NCI-H1694 (cell line): ENCODE measurements around the gene SLC18B1.

Experiments used
- DNase-seq: peaks from one replicate; lab custom pipeline; 2025; lab: John Stamatoyannopoulos, UW

Gene SLC18B1

GRCh38 chr6:132742495-132742894, 55.9 kb downstream of the SLC18B1 start:
- DNase-seq: no peak

- DNase-seq: no peak
Observed at GRCh38 chr6:132741281-132741680, 57.2 kb downstream of the SLC18B1 start.

- no peak for DNase-seq
Observed at GRCh38 chr6:132736239-132736638, 62.2 kb downstream of the SLC18B1 start.

GRCh38 chr6:132734694-132735236, 63.7 kb downstream of the SLC18B1 start:
- DNase-seq: no peak

GRCh38 chr6:132733814-132734213, 64.6 kb downstream of the SLC18B1 start:
- no peak for DNase-seq

- no peak for DNase-seq
Observed at GRCh38 chr6:132733283-132733682, 65.2 kb downstream of the SLC18B1 start.

GRCh38 chr6:132731086-132731485, 67.4 kb downstream of the SLC18B1 start:
- DNase-seq: no peak

- no peak for DNase-seq
Observed at GRCh38 chr6:132730560-132730959, 67.9 kb downstream of the SLC18B1 start.

GRCh38 chr6:132728616-132729015, 69.8 kb downstream of the SLC18B1 start:
- DNase-seq: no peak

GRCh38 chr6:132726608-132726975, 71.8 kb downstream of the SLC18B1 start:
- DNase-seq: no peak

- no peak for DNase-seq
Observed at GRCh38 chr6:132725947-132726607, 72.4 kb downstream of the SLC18B1 start.

GRCh38 chr6:132725471-132725870, 73.0 kb downstream of the SLC18B1 start:
- no peak for DNase-seq

GRCh38 chr6:132719736-132720448, 78.5 kb downstream of the SLC18B1 start:
- no peak for DNase-seq
